PC-3 (cell line): Measurements from ENCODE around the gene TFEB. TPM values are rescaled to one million over a fixed set of nuclear protein-coding genes. Genes with fewer than 3 reads are reported as not detected.

Experiments used
- ATAC-seq: fragments of 200-7000 bp; cut with Tn5 transposase; 2 replicates; pipeline ENCODE4 v1.9.1; 2020; ENCODE audit warnings: mild to moderate bottlenecking, moderate library complexity
- BruUV-seq: library from RNA; stranded (reverse); fragments of 400-500 nt; replicated peaks from 2 replicates; lab custom pipeline; 2021; lab: Mats Ljungman, UMichigan
- CTCF ChIA-PET: fragments of 300-600 bp; sonication (Branson Sonifier 250); formaldehyde crosslinking; loops from one replicate; lab custom pipeline; 2022; ENCODE audit warnings: antibody characterized with exemption; lab: Charles Lee
- POLR2A ChIA-PET: fragments of 300-600 bp; sonication (Branson Sonifier 250); formaldehyde crosslinking; loops from one replicate; lab custom pipeline; 2022; ENCODE audit warnings: antibody characterized with exemption; ENCODE audit not compliant: unreplicated experiment; lab: Charles Lee
- DNase-seq: peaks from one replicate; pipeline ENCODE4 v3.0.0-alpha.2; 2015
- H2AFZ ChIP-seq: fragments of 300-600 bp; sonication (generic); 2 replicates; pipeline ENCODE4 v1.6.0; 2016; ENCODE audit warnings: antibody characterized with exemption, low read length
- H3F3A ChIP-seq: fragments of 300-600 bp; sonication (generic); one replicate; pipeline ENCODE4 v1.6.0; 2017; ENCODE audit warnings: antibody characterized with exemption, low read length, control low read depth, mild to moderate bottlenecking; ENCODE audit not compliant: unreplicated experiment
- H3K27ac ChIP-seq: fragments of 300-600 bp; sonication (generic); 2 replicates; pipeline ENCODE4 v1.5.1; 2016; ENCODE audit warnings: mild to moderate bottlenecking, low read length
- H3K27me3 ChIP-seq: fragments of 300-600 bp; sonication (generic); 2 replicates; pipeline ENCODE4 v1.6.1; 2016; ENCODE audit warnings: low read length, mixed read lengths
- H3K36me3 ChIP-seq: fragments of 300-600 bp; sonication (generic); 2 replicates; pipeline ENCODE4 v1.6.1; 2016; ENCODE audit warnings: low read depth, mixed run types, low read length, mixed read lengths
- H3K4me1 ChIP-seq: fragments of 300-600 bp; sonication (generic); 2 replicates; pipeline ENCODE4 v1.5.1; 2016; ENCODE audit warnings: low read length; ENCODE audit not compliant: insufficient read depth
- H3K4me2 ChIP-seq: fragments of 300-600 bp; sonication (generic); 2 replicates; pipeline ENCODE4 v1.6.0; 2016; ENCODE audit warnings: low read length
- H3K4me3 ChIP-seq: fragments of 300-600 bp; sonication (generic); 2 replicates; pipeline ENCODE4 v1.5.1; 2016; ENCODE audit warnings: mild to moderate bottlenecking, low read length, mixed read lengths
- H3K79me2 ChIP-seq: fragments of 300-600 bp; sonication (generic); 2 replicates; pipeline ENCODE4 v1.6.1; 2017; ENCODE audit warnings: low read length, mixed read lengths
- H3K9ac ChIP-seq: fragments of 300-600 bp; sonication (generic); 2 replicates; pipeline ENCODE4 v1.6.0; 2016; ENCODE audit warnings: mild to moderate bottlenecking, low read length
- H3K9me2 ChIP-seq: fragments of 300-600 bp; sonication (generic); replicated peaks from 2 replicates; pipeline ENCODE4 v1.6.1; 2016; ENCODE audit warnings: mixed run types, low read length, mixed read lengths
- H3K9me3 ChIP-seq: fragments of 300-600 bp; sonication (generic); 2 replicates; pipeline ENCODE4 v1.6.1; 2016; ENCODE audit warnings: low read length, mixed read lengths
- H4K20me1 ChIP-seq: fragments of 300-600 bp; sonication (generic); 2 replicates; pipeline ENCODE4 v1.6.1; 2016; ENCODE audit warnings: low read length, mixed read lengths
- CTCF ChIP-seq: fragments of 300-600 bp; sonication (generic); conservative IDR thresholded peaks from 2 replicates; pipeline ENCODE4 v1.5.1; 2017; ENCODE audit warnings: antibody characterized with exemption, low read depth, mild to moderate bottlenecking, low read length
- EZH2 ChIP-seq: fragments of 300-600 bp; sonication (generic); IDR thresholded peaks from one replicate; pipeline ENCODE4 v1.6.1; 2017; ENCODE audit warnings: antibody characterized with exemption, mild to moderate bottlenecking, low read length; ENCODE audit not compliant: unreplicated experiment
- EZH2phosphoT487 ChIP-seq: fragments of 300-600 bp; sonication (generic); IDR thresholded peaks from 2 replicates; pipeline ENCODE4 v1.6.1; 2018; ENCODE audit warnings: mild to moderate bottlenecking, antibody characterized with exemption, low read length, borderline replicate concordance
- intact Hi-C: fragments of 100-400 bp; cut with micrococcal nuclease; formaldehyde crosslinking; loops from 2 replicates; pipeline ENCODE4 v1.9.0; 2023
- total RNA-seq: library from RNA; depleted of rRNA; stranded (reverse); fragments of >200 nt; gene quantifications from 2 replicates; pipeline ENCODE4 v1.2.3, GENCODE V29; 2014

The TFEB gene
- total RNA-seq, 1 experiment from 2014 or later: 4.2 TPM

DNA sequence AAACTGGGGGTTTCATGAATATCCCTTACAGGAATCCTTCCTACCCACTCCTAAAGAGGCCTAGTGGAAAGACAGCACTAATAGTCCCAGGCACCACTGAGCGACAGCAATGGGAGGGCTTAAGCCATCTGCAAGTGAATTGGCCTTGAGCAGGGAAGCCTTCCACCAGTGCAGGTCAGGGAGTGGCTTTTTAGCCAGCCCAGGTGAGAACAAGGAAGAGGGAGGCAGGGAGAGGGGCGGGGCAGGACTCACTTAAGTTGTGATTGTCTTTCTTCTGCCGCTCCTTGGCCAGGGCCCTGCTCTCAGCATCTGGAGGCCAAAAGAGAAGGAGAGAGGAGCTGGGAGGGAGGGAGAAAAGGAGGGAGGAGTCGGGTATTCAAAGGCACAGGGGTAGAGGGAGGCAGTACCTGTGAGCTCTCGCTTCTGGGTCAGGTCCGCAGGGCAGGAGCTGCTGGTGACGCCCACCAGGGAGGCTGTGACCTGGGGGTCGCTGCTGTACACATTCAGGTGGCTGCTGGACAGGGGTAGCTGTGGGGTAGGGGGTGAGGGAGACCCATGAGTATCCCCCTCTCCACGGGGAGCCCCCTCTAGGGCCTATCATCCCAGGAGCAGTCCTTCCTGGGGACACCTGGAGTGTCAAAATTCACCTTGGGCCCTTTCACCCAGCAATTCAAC is 47.8 kb downstream of the TFEB start:
- no TSS peak for BruUV-seq
- Histone ChIP-seq H3K9me2 (no peaks in the 10 kb centered on the region), H3K4me1 (peaks cover 8% of the 10 kb centered on the region), H3K27me3 (no peaks in the 10 kb centered on the region), H2AFZ (no peak overlapping the region), H3K4me2 (no peak overlapping the region), H3K36me3 (no peaks in the 10 kb centered on the region), H3K9ac (no peak overlapping the region), H3K4me3 (no peak overlapping the region), H3K9me3 (no peaks in the 10 kb centered on the region), H3F3A (no peaks in the 10 kb centered on the region), H4K20me1 (no peaks in the 10 kb centered on the region), H3K79me2 (no peaks in the 10 kb centered on the region), H3K27ac (no peak overlapping the region)
- TF ChIP-seq CTCF: no peak
- no peak for TF ChIP-seq EZH2phosphoT487
- intact Hi-C loops: no loop called here
- ATAC-seq (no peak), DNase-seq (no peak)
- ChIA-PET CTCF (no interaction called here), POLR2A (no interaction called here)

GRCh38 chr6:41685641-41686380 is 49.6 kb downstream of the TFEB start:
- ChIA-PET POLR2A (no interaction called here), CTCF (no interaction called here)
- Histone ChIP-seq H3K9me3 (no peaks in the 10 kb centered on the region), H3F3A (no peaks in the 10 kb centered on the region), H3K9me2 (no peaks in the 10 kb centered on the region), H3K4me2 (no peak overlapping the region), H3K27ac (no peak overlapping the region), H3K4me3 (no peak overlapping the region), H4K20me1 (no peaks in the 10 kb centered on the region), H3K4me1 (peaks cover 8% of the 10 kb centered on the region), H3K9ac (no peak overlapping the region), H3K79me2 (no peaks in the 10 kb centered on the region), H3K27me3 (no peaks in the 10 kb centered on the region), H3K36me3 (no peaks in the 10 kb centered on the region), H2AFZ (no peak overlapping the region)
- ATAC-seq (no peak), DNase-seq (no peak)
- TF ChIP-seq EZH2: no peak
- no peak for TF ChIP-seq EZH2phosphoT487
- no peak for TF ChIP-seq CTCF
- intact Hi-C loops: no loop called here
- BruUV-seq: no TSS peak
